ENCODE data around the gene VWF. TPM values are rescaled to one million over a fixed set of nuclear protein-coding genes. Genes with fewer than 3 reads are reported as not detected.
"Not testable (repeated sequence)": the region's sequence is repeated elsewhere in the genome, so short reads cannot be mapped to it uniquely, and the experiment has no call there.

Gene VWF
- total RNA-seq, 1 donor from 2014 or later, result 0.05 TPM

GRCh38 chr12:6106218-6106617 lies 18.3 kb downstream of the VWF start:
- H3K4me3 Mint-ChIP-seq (ENCODE audit: unreplicated experiment), result no peak overlapping the region
- H3K27me3 Mint-ChIP-seq (ENCODE audit: low read depth), result no peaks in the 10 kb centered on the region
- TF ChIP-seq CTCF (IDR thresholded peaks at IDR 0.05), result no peak
- H3K27ac Mint-ChIP-seq (ENCODE audit: unreplicated experiment), result no peak overlapping the region
- peaks cover 1% of the 10 kb centered on the region for H3K36me3 Mint-ChIP-seq (ENCODE audit: low read depth)
- DNase-seq (ENCODE audit: low spot score), result no peak
- peaks cover 7% of the 10 kb centered on the region for H3K4me1 Mint-ChIP-seq (ENCODE audit: low read depth)
- peaks cover 8% of the 10 kb centered on the region for H3K9me3 Mint-ChIP-seq (ENCODE audit: low read depth)

- Mint-ChIP-seq H3K9me3 (ENCODE audit: low read depth) (peaks cover 5% of the 10 kb centered on the region), H3K4me1 (ENCODE audit: low read depth) (peaks cover 7% of the 10 kb centered on the region), H3K27me3 (ENCODE audit: low read depth) (no peaks in the 10 kb centered on the region), H3K27ac (ENCODE audit: unreplicated experiment) (no peak overlapping the region), H3K36me3 (ENCODE audit: low read depth) (peaks cover 1% of the 10 kb centered on the region), H3K4me3 (ENCODE audit: unreplicated experiment) (no peak overlapping the region)
- no peak for DNase-seq (ENCODE audit: low spot score)
- TF ChIP-seq CTCF (IDR thresholded peaks at IDR 0.05), result no peak
These were observed 19.6 kb downstream of the VWF start for GRCh38 chr12:6104842-6105241.

GRCh38 chr12:6104027-6104426 lies 20.4 kb downstream of the VWF start:
- no peaks in the 10 kb centered on the region for H3K36me3 Mint-ChIP-seq (ENCODE audit: low read depth)
- H3K4me3 Mint-ChIP-seq (ENCODE audit: unreplicated experiment), result no peak overlapping the region
- TF ChIP-seq CTCF (IDR thresholded peaks at IDR 0.05), result no peak
- H3K27me3 Mint-ChIP-seq (ENCODE audit: low read depth), result no peaks in the 10 kb centered on the region
- DNase-seq (ENCODE audit: low spot score), result no peak
- no peak overlapping the region for H3K27ac Mint-ChIP-seq (ENCODE audit: unreplicated experiment)
- H3K4me1 Mint-ChIP-seq (ENCODE audit: low read depth), result peaks cover 7% of the 10 kb centered on the region
- H3K9me3 Mint-ChIP-seq (ENCODE audit: low read depth), result no peaks in the 10 kb centered on the region

- H3K4me3 Mint-ChIP-seq (ENCODE audit: unreplicated experiment); H3K27me3 Mint-ChIP-seq (ENCODE audit: low read depth); H3K27ac Mint-ChIP-seq (ENCODE audit: unreplicated experiment); H3K9me3 Mint-ChIP-seq (ENCODE audit: low read depth); H3K36me3 Mint-ChIP-seq (ENCODE audit: low read depth): not testable (repeated sequence)
- peaks cover 17% of the 10 kb centered on the region for H3K4me1 Mint-ChIP-seq (ENCODE audit: low read depth)
- DNase-seq (ENCODE audit: low spot score), result peak; percentile 56
These were observed 22.4 kb downstream of the VWF start for GRCh38 chr12:6102021-6102420.

- no peak overlapping the region for H3K27ac Mint-ChIP-seq (ENCODE audit: unreplicated experiment)
These were observed 25.2 kb downstream of the VWF start for GRCh38 chr12:6099316-6099715.

More at GRCh38 chr12:6099316-6099715, 25.2 kb downstream of the VWF start:
- no peak for DNase-seq (ENCODE audit: low spot score)
- TF ChIP-seq CTCF (IDR thresholded peaks at IDR 0.05), result no peak
- H3K4me1 Mint-ChIP-seq (ENCODE audit: low read depth), result peaks cover 17% of the 10 kb centered on the region
- no peaks in the 10 kb centered on the region for H3K36me3 Mint-ChIP-seq (ENCODE audit: low read depth)
- H3K27me3 Mint-ChIP-seq (ENCODE audit: low read depth), result no peaks in the 10 kb centered on the region
- H3K4me3 Mint-ChIP-seq (ENCODE audit: unreplicated experiment), result no peak overlapping the region
- H3K9me3 Mint-ChIP-seq (ENCODE audit: low read depth), result no peaks in the 10 kb centered on the region

Data from chondrocyte (in vitro differentiated cells).